ENCODE measurements around the gene LRRN4. TPM values are rescaled to one million over a fixed set of nuclear protein-coding genes. Genes with fewer than 3 reads are reported as not detected.

LRRN4 gene
- total and polyA plus RNA-seq, 3 donors from 2014 or later: 0.08 to 3.1 (median 0.43) TPM

- H3K27ac ChIP-seq: no peak overlapping the region
- H3K27me3 ChIP-seq: no peaks in the 10 kb centered on the region
- H3K36me3 ChIP-seq (ENCODE audit: low read depth, missing control alignments): no peaks in the 10 kb centered on the region
- no peaks in the 10 kb centered on the region for H3K9me3 ChIP-seq
- no peak overlapping the region for H3K4me3 ChIP-seq
- TF ChIP-seq POLR2A (IDR thresholded peaks at IDR 0.05): no peak
- TF ChIP-seq, protein P1, sequence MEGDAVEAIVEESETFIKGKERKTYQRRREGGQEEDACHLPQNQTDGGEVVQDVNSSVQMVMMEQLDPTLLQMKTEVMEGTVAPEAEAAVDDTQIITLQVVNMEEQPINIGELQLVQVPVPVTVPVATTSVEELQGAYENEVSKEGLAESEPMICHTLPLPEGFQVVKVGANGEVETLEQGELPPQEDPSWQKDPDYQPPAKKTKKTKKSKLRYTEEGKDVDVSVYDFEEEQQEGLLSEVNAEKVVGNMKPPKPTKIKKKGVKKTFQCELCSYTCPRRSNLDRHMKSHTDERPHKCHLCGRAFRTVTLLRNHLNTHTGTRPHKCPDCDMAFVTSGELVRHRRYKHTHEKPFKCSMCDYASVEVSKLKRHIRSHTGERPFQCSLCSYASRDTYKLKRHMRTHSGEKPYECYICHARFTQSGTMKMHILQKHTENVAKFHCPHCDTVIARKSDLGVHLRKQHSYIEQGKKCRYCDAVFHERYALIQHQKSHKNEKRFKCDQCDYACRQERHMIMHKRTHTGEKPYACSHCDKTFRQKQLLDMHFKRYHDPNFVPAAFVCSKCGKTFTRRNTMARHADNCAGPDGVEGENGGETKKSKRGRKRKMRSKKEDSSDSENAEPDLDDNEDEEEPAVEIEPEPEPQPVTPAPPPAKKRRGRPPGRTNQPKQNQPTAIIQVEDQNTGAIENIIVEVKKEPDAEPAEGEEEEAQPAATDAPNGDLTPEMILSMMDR (IDR thresholded peaks at IDR 0.05): no peak
- WGBS, 2 donors: 61 to 70% methylated on average over 2 of the region's 2 CpGs
- DNase-seq: no peak
- intact Hi-C loops (cut with DNase I; ENCODE audit: low total_unique reads): no loop called here
- H3K4me1 ChIP-seq: no peaks in the 10 kb centered on the region
Observed at GRCh38 chr20:6074784-6075183, 20.9 kb upstream of the LRRN4 start.

DNA sequence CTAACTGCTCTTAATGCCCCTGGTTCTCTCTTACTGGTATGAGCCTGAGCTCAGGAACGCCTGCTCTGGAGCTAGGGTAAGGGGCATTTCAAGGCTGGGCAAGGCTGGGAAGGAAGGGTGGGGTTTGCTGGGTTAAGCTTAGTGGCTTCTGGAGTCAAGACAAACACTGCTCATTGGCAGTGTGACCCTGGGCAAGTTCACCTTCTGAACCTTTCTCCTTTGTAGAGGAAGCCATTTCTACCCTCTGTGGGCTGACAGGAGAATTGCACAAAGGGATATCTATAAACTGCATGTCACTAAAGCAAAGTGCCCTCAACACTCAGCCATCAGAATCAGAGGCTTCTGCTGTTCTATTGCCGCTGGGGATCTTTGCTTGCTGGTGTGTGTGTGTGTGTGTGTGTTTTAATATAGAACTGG lies 20.3 kb upstream of the LRRN4 start:
- no peak overlapping the region for H3K4me3 ChIP-seq
- no peak overlapping the region for H3K27ac ChIP-seq
- no peaks in the 10 kb centered on the region for H3K27me3 ChIP-seq
- DNase-seq: peak; percentile 33
- TF ChIP-seq, protein P1 (IDR thresholded peaks at IDR 0.05): peak in 1 of 3 experiments; percentile 28
- TF ChIP-seq POLR2A (IDR thresholded peaks at IDR 0.05): no peak
- 73 to 82% methylated on average over 2 of the region's 2 CpGs for WGBS, 2 donors
- H3K9me3 ChIP-seq: no peaks in the 10 kb centered on the region
- intact Hi-C loops (cut with DNase I; ENCODE audit: low total_unique reads): no loop called here
- H3K4me1 ChIP-seq: no peaks in the 10 kb centered on the region
- no peaks in the 10 kb centered on the region for H3K36me3 ChIP-seq (ENCODE audit: low read depth, missing control alignments)

GRCh38 chr20:6070829-6071695 lies 17.2 kb upstream of the LRRN4 start:
- no peak for DNase-seq
- WGBS, 2 donors: 75 to 92% methylated on average over 5 to 6 of the region's 6 CpGs
- Histone ChIP-seq H3K27me3 (no peaks in the 10 kb centered on the region), H3K4me3 (no peak overlapping the region), H3K4me1 (no peaks in the 10 kb centered on the region), H3K36me3 (ENCODE audit: low read depth, missing control alignments) (no peaks in the 10 kb centered on the region), H3K27ac (no peak overlapping the region), H3K9me3 (no peaks in the 10 kb centered on the region)
- TF ChIP-seq, protein P1 (IDR thresholded peaks at IDR 0.05): no peak
- no peak for TF ChIP-seq POLR2A (IDR thresholded peaks at IDR 0.05)
- intact Hi-C loops (cut with DNase I; ENCODE audit: low total_unique reads): no loop called here

GRCh38 chr20:6069669-6070068 lies 15.8 kb upstream of the LRRN4 start:
- 83 to 89% methylated on average over 2 of the region's 2 CpGs for WGBS, 2 donors
- intact Hi-C loops (cut with DNase I; ENCODE audit: low total_unique reads): no loop called here
- no peaks in the 10 kb centered on the region for H3K36me3 ChIP-seq (ENCODE audit: low read depth, missing control alignments)
- H3K4me1 ChIP-seq: no peaks in the 10 kb centered on the region
- no peak overlapping the region for H3K4me3 ChIP-seq
- no peak for DNase-seq
- no peak for TF ChIP-seq POLR2A (IDR thresholded peaks at IDR 0.05)
- TF ChIP-seq, protein P1 (IDR thresholded peaks at IDR 0.05): no peak
- no peaks in the 10 kb centered on the region for H3K9me3 ChIP-seq
- H3K27ac ChIP-seq: no peak overlapping the region
- H3K27me3 ChIP-seq: no peaks in the 10 kb centered on the region

Measured in testis (tissue), 3 donors.